ENCODE results near the gene MARK3. TPM values are rescaled to one million over a fixed set of nuclear protein-coding genes. Genes with fewer than 3 reads are reported as not detected.

The MARK3 gene
- total RNA-seq, 4 donors from 2014 or later, result 109 to 143 (median 125) TPM

DNA sequence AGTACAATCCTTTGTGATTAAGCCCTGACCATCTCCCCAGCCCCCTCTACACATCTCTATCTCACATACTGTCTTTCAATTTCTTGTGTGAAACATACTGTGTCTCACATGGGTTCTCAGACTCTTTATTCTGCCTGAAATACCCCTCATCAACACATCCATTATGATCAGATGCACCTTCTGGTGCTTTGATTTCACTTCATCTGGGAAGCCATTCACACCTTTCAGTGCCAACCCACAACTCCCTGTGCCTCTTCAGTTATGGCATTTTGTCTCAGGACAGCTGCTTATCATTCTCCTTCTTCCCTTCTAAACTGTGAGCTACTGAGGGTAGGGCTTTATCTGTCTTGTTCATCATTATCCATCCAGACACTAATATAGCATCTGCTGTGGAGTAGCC lies 78.6 kb downstream of the MARK3 start:
- Histone ChIP-seq H3K4me3 (no peak overlapping the region), H3K9me3 (no peaks in the 10 kb centered on the region), H3K27me3 (no peaks in the 10 kb centered on the region), H3K4me1 (no peaks in the 10 kb centered on the region), H3K36me3 (peaks cover 0 to 73% (median 0%) of the 10 kb centered on the region in 3 donors), H3K27ac (no peak overlapping the region)
- TF ChIP-seq, protein P1, sequence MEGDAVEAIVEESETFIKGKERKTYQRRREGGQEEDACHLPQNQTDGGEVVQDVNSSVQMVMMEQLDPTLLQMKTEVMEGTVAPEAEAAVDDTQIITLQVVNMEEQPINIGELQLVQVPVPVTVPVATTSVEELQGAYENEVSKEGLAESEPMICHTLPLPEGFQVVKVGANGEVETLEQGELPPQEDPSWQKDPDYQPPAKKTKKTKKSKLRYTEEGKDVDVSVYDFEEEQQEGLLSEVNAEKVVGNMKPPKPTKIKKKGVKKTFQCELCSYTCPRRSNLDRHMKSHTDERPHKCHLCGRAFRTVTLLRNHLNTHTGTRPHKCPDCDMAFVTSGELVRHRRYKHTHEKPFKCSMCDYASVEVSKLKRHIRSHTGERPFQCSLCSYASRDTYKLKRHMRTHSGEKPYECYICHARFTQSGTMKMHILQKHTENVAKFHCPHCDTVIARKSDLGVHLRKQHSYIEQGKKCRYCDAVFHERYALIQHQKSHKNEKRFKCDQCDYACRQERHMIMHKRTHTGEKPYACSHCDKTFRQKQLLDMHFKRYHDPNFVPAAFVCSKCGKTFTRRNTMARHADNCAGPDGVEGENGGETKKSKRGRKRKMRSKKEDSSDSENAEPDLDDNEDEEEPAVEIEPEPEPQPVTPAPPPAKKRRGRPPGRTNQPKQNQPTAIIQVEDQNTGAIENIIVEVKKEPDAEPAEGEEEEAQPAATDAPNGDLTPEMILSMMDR (IDR thresholded peaks at IDR 0.05), result no peak
- TF ChIP-seq POLR2A (IDR thresholded peaks at IDR 0.05), result no peak
- TF ChIP-seq EP300 (IDR thresholded peaks at IDR 0.05), result no peak
- no peak for DNase-seq (ENCODE audit: low spot score in 2 of 2)

DNA sequence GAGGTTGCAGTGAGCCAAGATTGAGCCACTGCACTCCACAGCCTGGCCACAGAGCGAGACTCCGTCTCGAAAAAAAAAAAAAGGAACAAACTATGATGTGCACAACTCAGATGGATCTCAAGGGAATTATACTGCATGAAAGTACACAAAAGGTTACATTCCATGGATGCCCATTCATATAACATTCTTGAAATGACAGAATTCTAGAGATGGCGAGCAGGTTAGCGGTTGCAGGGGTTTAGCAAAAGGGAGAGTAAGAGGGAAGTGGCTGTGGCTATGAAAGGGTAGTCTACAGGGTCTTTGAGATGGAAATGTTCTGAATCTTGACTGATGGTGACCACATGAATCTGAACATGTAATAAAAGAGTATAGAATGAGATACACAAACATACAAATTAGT lies 87.7 kb downstream of the MARK3 start:
- TF ChIP-seq, protein P1 (IDR thresholded peaks at IDR 0.05), result no peak
- no peak for TF ChIP-seq POLR2A (IDR thresholded peaks at IDR 0.05)
- no peak for TF ChIP-seq EP300 (IDR thresholded peaks at IDR 0.05)
- DNase-seq (ENCODE audit: low spot score in 2 of 2), result no peak
- no peaks in the 10 kb centered on the region for H3K4me1 ChIP-seq
- H3K27ac ChIP-seq, result no peak overlapping the region
- no peaks in the 10 kb centered on the region for H3K27me3 ChIP-seq
- 83 to 84% methylated on average over 5 of the region's 5 CpGs for WGBS, 2 donors
- H3K36me3 ChIP-seq, result peaks cover 0 to 85% (median 0%) of the 10 kb centered on the region in 3 donors
- H3K9me3 ChIP-seq, result no peaks in the 10 kb centered on the region
- H3K4me3 ChIP-seq, result no peak overlapping the region

DNA sequence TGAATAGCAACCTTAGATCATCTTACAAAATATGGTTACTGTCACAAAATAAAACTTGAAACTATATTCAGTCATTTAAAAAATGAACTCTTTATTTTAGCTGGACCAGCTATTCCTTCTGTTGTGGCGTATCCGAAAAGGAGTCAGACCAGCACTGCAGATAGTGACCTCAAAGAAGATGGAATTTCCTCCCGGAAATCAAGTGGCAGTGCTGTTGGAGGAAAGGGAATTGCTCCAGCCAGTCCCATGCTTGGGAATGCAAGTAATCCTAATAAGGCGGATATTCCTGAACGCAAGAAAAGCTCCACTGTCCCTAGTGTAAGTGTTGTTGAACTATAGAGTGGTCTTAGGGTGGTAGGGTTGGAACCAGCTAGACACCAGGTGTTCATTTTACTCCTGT lies 89.7 kb downstream of the MARK3 start:
- no peaks in the 10 kb centered on the region for H3K4me1 ChIP-seq
- 94 to 95% methylated on average over 5 of the region's 5 CpGs for WGBS, 2 donors
- H3K27me3 ChIP-seq, result no peaks in the 10 kb centered on the region
- TF ChIP-seq, protein P1 (IDR thresholded peaks at IDR 0.05), result no peak
- no peak for TF ChIP-seq EP300 (IDR thresholded peaks at IDR 0.05)
- no peak for DNase-seq (ENCODE audit: low spot score in 2 of 2)
- H3K27ac ChIP-seq, result no peak overlapping the region
- no peaks in the 10 kb centered on the region for H3K9me3 ChIP-seq
- H3K36me3 ChIP-seq, result peaks cover 0 to 84% (median 0%) of the 10 kb centered on the region in 3 donors
- no peak overlapping the region for H3K4me3 ChIP-seq

DNA sequence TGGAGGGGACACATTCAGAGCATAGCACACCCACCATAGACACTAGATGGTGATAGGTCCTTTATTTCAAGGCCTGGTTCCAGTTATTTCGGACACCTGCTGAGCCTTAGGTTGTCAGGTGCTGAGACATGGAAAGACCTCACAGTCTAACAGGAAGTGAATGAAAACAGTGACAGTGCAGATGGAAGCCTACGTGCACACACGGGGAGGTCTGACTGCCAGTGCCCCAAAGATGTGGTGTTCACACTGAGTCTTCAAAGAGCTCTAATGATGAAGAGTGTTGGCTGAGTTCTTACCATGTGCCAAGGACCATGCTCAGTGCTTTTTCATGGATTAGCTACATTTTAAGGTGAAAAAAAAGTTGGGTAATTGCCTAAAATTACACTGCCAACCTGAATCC lies 90.8 kb downstream of the MARK3 start:
- Histone ChIP-seq H3K4me1 (no peaks in the 10 kb centered on the region), H3K36me3 (peaks cover 0 to 85% (median 0%) of the 10 kb centered on the region in 3 donors), H3K9me3 (no peaks in the 10 kb centered on the region), H3K27me3 (no peaks in the 10 kb centered on the region), H3K4me3 (no peak overlapping the region), H3K27ac (no peak overlapping the region)
- no peak for DNase-seq (ENCODE audit: low spot score in 2 of 2)
- TF ChIP-seq POLR2A (IDR thresholded peaks at IDR 0.05) (no peak), EP300 (IDR thresholded peaks at IDR 0.05) (no peak)
- TF ChIP-seq, protein P1 (IDR thresholded peaks at IDR 0.05), result no peak
- 61 to 86% methylated on average over 3 of the region's 3 CpGs for WGBS, 2 donors

DNA sequence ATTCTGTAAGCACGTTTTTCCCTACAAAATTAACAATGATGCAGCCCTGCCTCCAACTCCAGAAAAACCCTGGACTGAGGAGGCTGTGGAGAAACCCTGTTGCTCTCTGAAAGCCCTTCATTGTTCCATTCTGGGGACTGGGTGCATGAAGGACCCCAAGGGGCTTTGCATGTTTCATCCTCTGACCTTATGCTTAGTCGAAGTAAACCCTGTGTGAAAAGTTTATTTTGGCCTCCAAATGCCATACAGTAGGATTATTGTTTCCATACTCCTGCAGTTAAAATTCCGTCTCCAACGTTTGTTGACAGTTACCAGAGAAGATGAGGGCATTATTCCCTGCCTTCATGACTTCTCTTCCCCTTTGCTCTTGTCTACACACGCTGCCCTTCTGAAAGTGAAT lies 91.4 kb downstream of the MARK3 start:
- Histone ChIP-seq H3K4me3 (no peak overlapping the region), H3K27ac (no peak overlapping the region), H3K4me1 (no peaks in the 10 kb centered on the region), H3K9me3 (no peaks in the 10 kb centered on the region), H3K27me3 (no peaks in the 10 kb centered on the region), H3K36me3 (peaks cover 0 to 86% (median 0%) of the 10 kb centered on the region in 3 donors)
- TF ChIP-seq EP300 (IDR thresholded peaks at IDR 0.05) (no peak), POLR2A (IDR thresholded peaks at IDR 0.05) (no peak)
- TF ChIP-seq, protein P1 (IDR thresholded peaks at IDR 0.05), result no peak
- no peak for DNase-seq (ENCODE audit: low spot score in 2 of 2)
- WGBS, 2 donors, result 29 to 44% methylated on average over 5 of the region's 5 CpGs
